ENCODE results near the gene FBXO27.
A peak's percentile ranks its signal among the peaks of the same experiment; 100 is the strongest.
"Not testable (repeated sequence)": the region's sequence is repeated elsewhere in the genome, so short reads cannot be mapped to it uniquely, and the experiment has no call there.

Gene FBXO27

DNA sequence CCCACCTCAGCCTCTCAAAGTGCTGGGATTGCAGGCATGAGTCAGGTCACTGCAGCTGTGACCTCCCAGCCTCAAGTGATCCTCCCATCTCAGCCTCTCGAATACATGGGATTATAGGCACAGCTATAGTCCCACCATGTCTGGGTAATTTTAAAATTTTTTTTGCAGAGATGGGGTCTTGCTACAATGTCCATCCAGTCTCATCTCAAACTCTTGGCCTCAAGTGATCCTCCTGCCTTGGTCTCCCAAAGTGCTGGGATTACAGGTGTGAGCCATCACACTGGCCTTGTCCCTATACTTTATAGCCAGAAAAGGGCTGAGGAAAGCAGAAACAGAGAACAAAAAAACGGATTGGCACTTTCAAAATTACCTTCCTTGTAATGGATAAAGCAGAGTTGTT, 4.8 kb upstream of the FBXO27 start:
- no peak for DNase-seq

DNA sequence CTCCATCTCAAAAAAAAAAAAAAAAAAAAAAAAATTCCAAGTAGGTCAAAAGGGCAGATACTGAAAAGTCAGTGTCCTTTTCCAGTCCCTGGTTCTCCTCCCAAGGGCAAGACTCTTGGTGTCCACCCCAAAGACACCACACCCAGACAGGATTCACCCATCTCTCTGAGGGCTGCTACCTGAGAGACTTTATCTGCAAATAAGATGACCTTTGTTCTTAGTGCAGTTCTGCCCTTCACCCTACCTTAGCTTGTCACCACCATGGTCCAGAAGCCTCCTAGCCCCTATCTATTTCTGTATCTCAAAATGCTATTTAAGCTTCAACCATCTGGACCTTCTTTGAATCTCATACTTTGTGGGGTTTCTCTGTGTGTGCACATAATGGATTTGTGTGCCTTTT, 4.2 kb upstream of the FBXO27 start:
- no peak for DNase-seq

DNA sequence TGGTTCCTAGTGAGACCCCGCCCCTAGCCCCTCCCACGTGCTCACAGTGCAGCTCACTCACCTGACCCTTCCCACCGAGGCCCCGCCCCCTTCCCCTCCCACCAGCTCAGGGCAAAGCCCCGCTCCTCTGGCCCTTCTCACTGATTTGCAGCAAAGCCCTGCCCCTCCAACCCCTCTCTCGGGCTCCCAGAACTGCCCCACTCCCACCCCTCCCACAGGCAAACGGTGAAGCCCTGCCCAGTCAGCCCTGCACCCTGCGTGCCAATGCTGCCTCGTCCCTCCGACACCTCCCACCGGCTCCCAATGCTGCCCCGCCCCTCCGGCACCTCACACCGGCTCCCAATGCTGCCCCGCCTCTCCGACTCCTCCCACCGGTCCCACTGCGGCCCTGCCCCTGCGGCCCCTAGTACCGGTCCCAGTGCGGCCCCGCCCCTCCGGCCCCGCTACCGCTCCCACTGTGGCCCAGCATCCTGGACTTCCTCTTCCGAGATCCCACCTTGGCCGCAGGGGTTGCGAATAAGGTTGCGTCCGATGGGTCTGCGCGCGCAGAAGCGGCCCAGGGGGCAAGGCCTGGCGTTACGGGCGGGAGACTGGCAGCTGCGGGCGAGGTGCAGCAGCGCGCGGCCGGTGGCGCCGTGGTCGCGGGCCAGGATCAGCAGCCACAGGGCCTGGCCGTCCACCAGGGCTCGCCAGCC, 834 bp downstream of the FBXO27 start:
- DNase-seq: peak; percentile 64

DNA sequence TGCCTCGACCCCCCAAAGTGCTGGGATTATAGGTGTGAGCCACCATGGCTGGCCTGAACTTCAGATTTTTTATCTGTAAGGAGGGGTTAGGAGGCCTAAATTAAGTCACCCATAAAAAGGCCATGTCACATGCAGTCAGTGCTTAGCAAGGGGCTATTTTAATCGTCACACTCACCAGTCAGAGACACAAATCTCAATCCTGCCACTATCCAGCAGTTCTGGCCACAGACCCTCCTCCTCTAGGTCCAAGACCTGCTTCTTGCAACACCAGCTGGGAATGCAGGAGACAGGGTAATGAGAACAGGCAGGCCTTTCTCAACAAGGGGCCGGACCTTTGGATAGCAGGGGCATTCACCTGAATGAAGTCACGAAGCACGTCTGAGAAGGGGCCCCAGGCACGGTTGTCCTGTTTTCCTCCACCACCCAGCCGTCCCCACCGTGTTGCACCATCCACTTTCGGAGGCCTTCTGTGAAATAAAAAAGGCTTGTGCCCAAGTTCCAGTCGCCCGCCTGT, 1.4 kb downstream of the FBXO27 start:
- no peak for DNase-seq

DNA sequence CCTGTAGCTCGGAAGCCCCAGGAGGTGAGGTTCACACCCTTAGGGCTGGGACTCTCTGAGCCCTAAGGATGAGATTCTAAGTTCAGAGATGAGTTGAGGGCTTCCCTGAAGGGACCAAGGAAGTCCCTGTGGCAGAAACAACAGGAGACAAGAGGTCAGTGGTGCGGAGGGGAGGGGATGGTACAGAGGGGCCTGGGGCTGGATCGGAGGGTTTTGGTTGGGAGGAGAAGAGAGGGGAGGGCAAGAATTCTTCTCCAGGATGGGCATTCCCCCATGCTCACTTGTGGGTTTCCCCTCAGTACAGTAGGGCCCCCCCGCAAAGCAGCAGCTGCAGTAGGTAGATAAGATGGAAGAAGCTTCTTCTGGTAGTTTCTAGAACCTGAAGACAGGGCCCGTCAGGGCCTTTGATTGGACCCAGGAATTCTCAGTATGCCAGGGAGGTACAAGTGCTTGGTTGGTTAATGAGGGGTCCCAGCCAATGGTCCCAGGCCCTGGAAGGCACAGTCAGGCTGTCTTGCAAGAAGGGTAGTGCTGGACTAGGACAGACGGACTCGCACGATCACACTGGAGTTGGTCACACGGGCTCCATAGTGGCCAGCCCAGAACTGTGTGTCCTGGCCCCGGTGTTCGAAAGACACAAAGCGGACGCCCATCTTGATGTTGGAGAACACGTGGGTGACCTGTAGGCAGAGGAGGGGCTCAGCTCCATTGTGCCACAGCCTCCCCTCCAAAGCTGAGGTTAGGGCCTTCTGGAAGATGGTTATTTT, 7.3 kb downstream of the FBXO27 start:
- no peak for DNase-seq

DNA sequence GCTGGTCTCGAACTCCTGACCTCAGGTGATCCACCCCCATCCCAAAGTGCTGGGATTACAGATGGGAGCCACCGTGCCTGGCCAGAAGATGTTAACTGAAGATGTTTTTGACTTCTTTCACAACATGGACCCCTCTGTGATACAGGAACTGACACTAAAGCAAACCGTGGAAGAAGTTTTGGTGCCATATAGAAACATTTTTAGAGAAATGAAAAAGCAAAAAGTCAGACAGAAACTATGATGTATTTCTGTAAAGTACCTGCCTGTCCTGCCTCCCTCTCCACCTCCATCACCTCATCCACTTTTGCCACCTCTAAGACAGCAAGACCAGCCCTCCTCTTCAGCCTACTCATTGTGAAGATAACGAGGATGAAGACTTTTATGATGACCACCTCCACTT, 11.3 kb downstream of the FBXO27 start:
- no peak for DNase-seq

DNA sequence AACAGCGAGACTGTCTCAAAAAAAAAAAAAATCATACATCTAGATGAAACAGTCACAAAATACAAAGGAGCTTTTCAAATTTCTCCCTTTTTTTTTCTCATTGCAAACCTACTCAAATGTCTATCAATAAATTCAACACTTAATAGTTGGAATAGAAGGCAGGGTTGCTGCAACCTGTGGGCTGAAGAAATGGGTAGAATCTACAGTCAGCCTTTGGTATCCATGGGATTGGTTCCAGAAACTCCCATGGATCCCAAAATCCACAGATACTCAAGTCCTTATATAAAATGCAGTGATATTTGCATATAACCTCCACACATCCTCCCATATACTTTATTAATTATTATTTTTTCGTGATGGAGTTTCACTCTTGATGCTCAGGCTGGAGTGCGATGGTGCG, 14.7 kb downstream of the FBXO27 start:
- DNase-seq: no peak

DNA sequence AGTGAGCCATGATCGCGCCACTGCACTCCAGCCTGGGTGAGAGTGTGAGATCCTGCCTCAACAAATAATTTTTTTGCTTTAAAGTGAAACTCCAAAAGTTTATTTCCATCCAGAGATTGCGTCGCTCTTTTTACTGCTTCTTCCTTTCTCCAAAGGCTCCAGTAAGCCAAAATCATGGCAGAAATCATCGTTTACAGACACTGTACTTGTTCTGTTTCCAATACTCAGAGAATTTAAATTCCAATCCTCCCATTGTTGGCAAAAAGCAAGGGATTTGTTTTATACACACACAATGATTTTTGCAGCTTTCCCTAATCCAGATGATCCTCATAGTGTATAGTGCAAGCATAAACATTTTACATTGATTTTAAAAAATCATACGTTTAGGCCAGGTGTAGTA, 15.3 kb downstream of the FBXO27 start:
- no peak for DNase-seq

DNA sequence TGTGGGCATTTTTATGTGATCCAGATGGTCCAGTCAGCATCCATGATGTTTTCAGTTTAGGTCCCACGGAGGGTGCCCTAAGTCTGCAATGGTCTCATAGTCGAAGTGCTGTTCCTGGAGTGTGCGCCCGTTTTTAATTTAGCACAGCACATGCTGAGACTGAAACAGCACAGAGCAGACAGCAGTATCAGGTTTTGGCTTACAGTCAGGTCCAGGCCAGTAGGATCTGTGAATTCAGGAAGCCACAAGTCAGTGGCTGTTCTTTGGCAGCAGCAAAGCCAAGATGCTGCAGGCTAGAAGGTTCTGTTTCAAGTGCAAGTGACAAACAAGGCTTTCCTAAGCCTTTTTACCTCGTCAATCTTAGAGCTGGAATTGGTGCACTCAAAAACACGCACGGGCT, 18.3 kb downstream of the FBXO27 start:
- no peak for DNase-seq

DNA sequence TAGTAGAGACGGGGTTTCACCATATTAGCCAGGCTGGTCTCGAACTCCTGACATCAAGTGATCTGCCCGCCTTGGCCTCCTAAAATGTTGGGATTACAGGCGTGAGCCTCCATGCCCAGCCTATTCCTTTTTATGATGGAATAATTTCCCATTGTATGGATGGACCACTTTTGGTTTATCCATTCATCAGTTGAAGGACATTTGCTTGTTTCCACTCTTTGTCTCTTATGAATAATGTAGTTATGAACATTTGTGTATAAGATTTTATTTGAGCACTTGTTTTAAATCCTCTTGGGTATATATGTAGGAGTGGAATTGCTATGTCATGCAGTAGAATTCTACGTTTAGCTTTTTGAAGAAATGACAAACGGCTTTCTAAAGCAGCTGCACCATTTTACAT, 23.3 kb downstream of the FBXO27 start:
- no peak for DNase-seq

DNA sequence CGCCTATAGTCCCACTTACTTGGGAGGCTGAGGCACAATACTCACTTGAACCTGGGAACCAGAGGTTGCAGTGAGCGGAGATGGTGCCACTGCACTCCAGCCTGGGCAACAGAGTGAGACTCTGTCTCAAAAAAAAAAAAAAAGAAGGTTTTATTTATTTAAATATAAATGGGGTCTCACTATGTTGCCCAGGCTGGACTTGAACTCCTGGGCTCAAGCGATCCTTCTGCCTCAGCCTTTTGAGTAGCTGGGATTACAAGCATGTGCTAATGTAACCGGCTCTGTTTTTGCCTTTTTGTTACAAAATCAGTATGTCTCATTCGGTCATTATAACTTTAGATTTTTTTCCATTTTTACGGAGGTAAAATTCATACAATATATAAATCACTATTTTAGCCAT, 24.2 kb downstream of the FBXO27 start:
- no peak for DNase-seq

DNA sequence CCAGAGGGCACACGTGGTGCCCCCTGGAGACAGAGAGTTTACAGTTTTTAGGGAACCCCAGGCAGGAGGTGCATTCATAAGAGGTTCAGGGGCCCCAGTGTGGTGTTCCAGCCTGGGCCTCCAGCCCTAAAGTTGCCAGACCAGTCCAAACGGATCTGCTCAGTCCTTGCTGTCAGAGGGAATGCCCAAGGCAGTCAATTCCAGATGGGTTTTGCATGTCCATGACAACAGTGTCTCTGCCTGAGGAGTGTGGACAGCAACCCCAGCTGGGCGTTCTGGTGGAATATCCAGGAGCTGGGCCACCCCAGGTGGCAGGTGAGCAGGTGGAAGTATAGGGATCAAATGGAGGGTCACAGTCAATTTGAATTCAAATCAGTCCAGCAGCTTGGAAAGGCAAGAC, 25.3 kb downstream of the FBXO27 start:
- DNase-seq: no peak

DNA sequence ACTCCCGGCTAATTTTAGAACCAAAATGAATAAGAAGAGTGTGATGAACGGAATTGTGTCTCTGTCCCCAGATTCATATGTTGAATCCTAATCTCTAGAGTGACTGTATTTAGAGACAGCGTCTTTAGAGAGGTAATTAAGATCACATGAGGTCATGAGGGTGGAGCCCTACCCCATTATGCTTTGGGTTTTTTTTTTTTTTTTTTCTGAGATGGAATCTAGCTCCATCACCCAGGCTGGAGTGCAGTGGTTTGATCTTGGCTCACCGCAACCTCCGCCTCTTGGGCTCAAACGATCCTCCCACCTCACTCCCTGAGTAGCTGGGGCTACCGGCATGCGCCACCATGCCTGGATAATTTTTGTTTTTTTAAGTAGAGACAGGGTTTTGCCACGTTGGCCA, 27.9 kb downstream of the FBXO27 start:
- DNase-seq: no peak

DNA sequence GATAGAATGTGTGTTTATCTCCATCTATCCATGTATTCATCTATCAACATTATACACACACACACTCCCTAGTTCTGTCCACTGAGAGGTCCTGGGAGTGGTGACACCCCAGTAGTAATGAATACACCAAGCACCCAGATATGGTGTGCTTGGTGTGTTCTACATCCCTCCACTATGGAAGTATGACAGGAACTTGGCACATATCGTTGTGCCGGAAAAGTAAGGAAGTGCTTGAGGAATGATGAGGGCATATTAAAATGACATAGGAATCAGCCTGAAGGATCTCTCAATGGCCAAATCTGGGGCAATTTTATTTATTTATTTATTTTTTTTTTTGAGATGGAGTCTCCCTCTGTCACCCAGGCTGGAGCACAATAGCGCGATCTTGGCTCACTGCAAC, 28.6 kb downstream of the FBXO27 start:
- DNase-seq: no peak

DNA sequence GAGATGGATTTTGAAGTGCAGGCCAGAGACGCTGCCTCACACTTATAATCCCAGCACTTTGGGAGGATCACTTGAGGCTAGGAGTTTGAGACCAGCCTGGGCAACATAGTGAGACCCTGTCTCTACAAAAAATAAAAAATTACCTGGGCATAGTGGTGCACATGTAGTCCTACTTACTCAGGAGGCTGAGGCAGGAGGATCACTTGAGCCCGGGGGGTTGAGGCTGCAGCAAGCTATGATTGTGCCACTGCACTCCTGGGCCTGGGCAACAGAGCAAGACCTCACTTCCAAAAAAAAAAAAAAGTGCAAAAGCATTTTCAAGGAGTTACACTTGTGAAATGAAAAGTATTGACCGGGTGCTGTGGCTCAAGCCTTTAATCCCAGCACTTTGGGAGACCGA, 29.2 kb downstream of the FBXO27 start:
- no peak for DNase-seq

DNA sequence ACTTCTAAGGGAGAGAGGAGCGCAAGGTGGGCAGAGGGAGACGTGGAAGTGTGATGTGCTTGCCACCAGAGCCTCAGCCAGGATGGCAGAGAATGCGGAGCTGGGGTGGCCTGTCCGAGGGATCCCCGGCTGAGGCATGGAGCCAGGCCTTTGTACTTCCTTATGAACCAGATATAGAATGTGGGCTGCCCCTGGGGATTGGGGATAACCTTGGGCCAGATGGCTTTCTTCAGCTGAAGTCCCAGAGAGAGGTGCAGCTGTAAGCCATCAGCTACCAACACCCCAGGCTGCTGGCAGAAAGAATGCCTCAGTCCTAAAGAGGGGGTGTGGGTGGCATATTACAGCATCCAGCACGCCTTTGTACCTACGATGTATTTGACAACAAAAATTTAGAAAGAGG, 31.3 kb downstream of the FBXO27 start:
- DNase-seq: no peak

DNA sequence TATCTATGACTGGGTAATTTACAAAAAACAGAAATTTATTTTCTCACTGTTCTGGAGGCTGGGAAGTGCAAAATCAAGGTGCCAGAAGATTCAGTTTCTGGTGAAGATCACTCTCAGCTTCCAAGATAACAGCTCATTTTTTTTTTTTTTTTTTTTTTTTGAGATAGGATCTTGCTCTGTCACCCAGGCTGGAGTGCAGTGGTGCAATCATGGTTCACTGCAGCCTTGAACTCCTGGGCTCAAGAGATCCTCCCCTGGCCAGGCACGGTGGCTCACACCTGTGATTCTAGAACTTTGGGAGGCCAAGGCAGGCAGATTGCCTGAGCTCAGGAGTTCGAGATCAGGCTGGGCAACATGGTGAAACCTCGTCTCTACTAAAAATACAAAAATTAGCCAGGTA, 34.8 kb downstream of the FBXO27 start:
- not testable (repeated sequence) for DNase-seq

DNA sequence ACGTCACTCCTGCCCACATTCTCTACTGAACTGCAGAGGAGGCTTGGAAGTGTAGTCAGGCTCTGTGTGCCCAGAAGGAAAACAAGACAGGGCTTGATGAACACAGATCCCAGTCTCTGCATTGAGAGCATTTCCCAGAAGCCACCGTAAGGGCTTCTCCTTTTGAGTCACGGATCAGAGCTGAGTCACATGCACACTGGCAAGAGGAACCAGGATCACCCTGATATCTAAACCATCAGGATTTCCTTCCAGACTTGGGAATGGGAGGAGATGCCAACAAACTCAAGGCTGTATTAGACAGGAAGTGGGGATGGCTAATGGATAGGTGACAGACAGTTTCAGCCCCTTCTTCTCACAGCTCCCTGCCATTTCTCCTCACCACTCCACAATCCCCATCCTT, 39.1 kb downstream of the FBXO27 start:
- no peak for DNase-seq

DNA sequence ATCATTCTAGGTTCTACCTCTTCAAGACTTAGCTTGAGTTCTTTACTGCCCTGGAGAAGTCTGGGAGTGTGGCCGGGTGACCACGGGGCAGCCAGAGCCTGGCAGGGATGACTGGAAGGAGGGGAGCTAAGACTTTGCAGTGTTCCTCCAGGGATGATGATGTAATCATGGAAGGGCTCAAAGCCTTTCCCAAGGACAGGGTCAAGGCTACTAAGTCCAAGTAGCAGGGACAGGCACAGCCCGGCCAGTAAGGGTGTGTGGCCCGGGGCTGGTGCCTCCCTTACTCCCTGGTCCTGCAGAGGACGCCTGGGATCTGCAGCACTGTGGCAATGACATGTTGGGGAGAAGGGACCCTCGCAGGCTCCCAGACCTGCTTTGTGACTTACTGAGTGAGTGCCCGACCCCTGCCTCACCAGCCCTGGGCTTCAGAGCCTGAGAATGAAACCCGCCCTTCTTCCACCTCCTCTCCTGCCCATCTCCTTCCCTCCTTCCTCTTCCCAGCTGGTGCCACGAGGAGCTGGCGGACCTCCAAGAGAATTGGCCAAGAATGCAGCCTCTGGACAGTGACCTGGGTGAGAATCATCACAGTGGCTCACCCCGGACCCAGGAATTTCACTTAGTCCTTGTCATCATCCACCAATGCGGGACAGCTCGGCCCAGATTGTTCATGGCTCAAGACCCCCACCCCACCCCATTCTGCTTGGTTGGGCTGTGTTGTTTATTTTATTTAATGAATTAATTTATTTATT, 41.2 kb downstream of the FBXO27 start:
- no peak for DNase-seq

DNA sequence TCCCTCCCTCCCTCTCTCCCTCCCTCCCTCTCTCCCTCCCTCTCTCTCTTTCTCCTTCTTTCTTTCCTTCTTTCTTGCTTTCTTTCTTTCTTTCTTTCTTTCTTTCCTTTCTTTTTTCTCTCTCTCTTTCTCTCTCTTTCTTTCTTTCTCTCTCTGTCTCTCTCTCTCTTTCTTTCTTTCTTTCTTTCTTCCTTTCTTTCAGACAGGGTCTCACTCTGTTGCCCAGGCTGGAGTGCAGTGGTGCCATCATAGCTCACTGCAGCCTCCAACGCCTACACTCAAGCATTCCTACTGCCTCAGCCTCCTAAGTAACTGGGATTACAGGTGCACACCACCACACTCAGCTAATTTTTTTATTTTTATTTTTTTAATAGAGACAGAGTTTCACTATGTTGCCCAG, 42.7 kb downstream of the FBXO27 start:
- DNase-seq: not testable (repeated sequence)

DNA sequence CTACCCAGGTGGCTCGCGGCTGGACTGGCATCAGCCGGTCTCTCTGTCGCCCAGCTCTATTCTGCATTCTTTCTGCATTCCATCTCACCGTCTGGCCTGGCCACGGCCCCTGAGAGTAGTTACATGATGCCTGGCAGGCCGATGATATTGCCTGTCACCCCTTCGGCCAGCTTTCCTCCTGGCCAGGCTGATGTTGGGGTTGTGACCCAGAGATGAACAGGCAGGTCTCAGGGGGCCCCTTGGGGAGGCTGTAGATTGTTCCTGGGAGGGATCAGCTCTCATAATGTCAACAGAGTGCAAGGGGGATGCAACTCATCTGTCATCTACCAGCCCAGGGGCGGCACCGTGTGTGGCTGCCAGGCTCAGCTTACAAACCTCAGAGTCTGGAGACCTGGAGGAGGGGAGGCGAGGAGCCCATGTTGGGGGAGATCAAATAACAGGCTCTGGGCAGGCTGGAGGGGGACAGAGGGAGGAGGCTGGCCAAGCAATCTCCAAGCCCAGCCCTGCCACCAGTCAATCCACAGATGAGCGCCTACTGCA, 43.2 kb downstream of the FBXO27 start:
- no peak for DNase-seq

DNA sequence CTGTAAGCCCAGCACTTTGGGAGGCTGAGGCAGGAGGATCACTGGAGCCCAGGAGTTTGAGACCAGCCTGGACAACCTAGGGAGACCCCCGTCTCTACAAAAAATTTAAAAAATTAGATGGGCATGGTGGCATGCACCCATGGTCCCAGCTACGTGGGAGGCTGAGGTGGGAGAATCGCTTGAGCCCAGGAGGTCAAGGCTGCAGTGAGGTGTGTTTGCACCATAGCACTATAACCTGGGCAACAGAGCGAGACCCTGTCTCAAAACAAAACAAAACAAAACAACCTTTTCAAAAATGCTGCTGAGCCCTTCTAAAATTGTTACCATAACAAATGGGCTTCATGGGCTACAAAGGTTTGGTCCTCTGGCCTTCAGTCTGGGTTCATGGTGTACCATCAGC, 43.7 kb downstream of the FBXO27 start:
- not testable (repeated sequence) for DNase-seq

DNA sequence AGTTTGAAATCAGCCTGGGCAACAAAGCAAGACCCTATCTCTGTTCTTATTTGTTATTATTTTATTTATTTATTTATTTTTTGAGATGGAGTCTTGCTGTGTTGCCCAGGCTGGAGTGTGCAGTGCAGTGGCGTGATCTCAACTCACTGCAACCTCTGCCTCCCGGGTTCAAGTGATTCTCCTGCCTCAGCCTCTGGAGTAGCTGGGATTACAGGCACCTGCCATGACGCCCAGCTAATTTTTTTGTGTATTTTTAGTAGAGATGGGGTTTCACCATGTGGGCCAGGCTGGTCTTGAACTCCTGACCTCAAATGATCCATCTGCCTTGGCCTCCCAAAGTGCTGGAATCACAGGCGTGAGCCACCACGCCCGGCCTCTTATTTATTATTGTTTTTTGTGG, 44.6 kb downstream of the FBXO27 start:
- not testable (repeated sequence) for DNase-seq

Measured in effector CD4-positive, alpha-beta T cell (primary cell).